Stimulated activated CD8-positive, alpha-beta memory T cell treated with anti-CD3 and anti-CD28 coated beads, Interleukin-7, amount 100 ng/mL, for 1 hour (primary cell): Measurements from ENCODE around the gene GEN1.
"Not testable (repeated sequence)": the region's sequence is repeated elsewhere in the genome, so short reads cannot be mapped to it uniquely, and the experiment has no call there.

Experiments
- DNase-seq, 2 donors: peaks; one replicate each; pipeline ENCODE4 v3.0.0-alpha.2; 2020; ENCODE audit warnings: low read depth in 2 of 2

The GEN1 gene

GRCh38 chr2:17823646-17824045 is 69.7 kb downstream of the GEN1 start:
- not testable (repeated sequence) for DNase-seq

- no peak for DNase-seq
These were observed 73.4 kb downstream of the GEN1 start for GRCh38 chr2:17827316-17827715.

GRCh38 chr2:17827785-17828184 is 73.8 kb downstream of the GEN1 start:
- no peak for DNase-seq

- DNase-seq: no peak
These were observed 76.4 kb downstream of the GEN1 start for GRCh38 chr2:17830053-17831034.

GRCh38 chr2:17835516-17835915 is 81.6 kb downstream of the GEN1 start:
- DNase-seq: no peak
